Mesenchymal stem cell (in vitro differentiated cells and primary cell): ENCODE data around the gene MCTP2.

Experiments
- DNase-seq: peaks from one replicate; pipeline ENCODE4 v3.0.0-alpha.2; 2013
- H2AFZ ChIP-seq: one replicate; pipeline ENCODE4 v1.6.1; 2013; ENCODE audit warnings: low read depth, mild to moderate bottlenecking, control low read depth, inconsistent platforms, low read length, moderate library complexity
- H2AK5ac ChIP-seq: 2 replicates; pipeline ENCODE4 v1.6.1; 2013; ENCODE audit warnings: low read length, moderate library complexity, mild to moderate bottlenecking, inconsistent platforms; ENCODE audit not compliant: severe bottlenecking
- H2BK120ac ChIP-seq: one replicate; pipeline ENCODE4 v1.6.1; 2013; ENCODE audit warnings: low read depth, mild to moderate bottlenecking, inconsistent platforms, low read length, moderate library complexity
- H2BK12ac ChIP-seq, 2 experiments: one replicate each; pipeline ENCODE4 v1.6.1; 2013; ENCODE audit warnings: inconsistent platforms in 2 of 2, low read length in 2 of 2, mild to moderate bottlenecking in 2 of 2, moderate library complexity in 2 of 2, control low read depth in 1 of 2
- H2BK15ac ChIP-seq: one replicate; pipeline ENCODE4 v1.6.1; 2013; ENCODE audit warnings: mild to moderate bottlenecking, low read depth, inconsistent platforms; ENCODE audit not compliant: poor library complexity, severe bottlenecking
- H2BK5ac ChIP-seq: 2 replicates; pipeline ENCODE4 v1.6.1; 2013; ENCODE audit warnings: low read depth, mild to moderate bottlenecking, low read length, control low read depth, inconsistent platforms; ENCODE audit not compliant: poor library complexity, severe bottlenecking
- H3K14ac ChIP-seq, 2 experiments: one replicate each; pipeline ENCODE4 v1.6.1; 2013; ENCODE audit warnings: inconsistent platforms in 2 of 2, low read length in 2 of 2, control low read depth in 1 of 2, mild to moderate bottlenecking in 1 of 2, moderate library complexity in 1 of 2
- H3K18ac ChIP-seq, 2 experiments: one replicate each; pipeline ENCODE4 v1.6.1; 2013; ENCODE audit warnings: inconsistent platforms in 2 of 2, low read length in 2 of 2, control low read depth in 1 of 2, low read depth in 1 of 2, mild to moderate bottlenecking in 1 of 2
- H3K23ac ChIP-seq, 2 experiments: one replicate each; pipeline ENCODE4 v1.6.1; 2013; ENCODE audit warnings: inconsistent platforms in 2 of 2, low read length in 2 of 2, mild to moderate bottlenecking in 2 of 2, moderate library complexity in 2 of 2, control low read depth in 1 of 2
- H3K27ac ChIP-seq: 2 replicates; pipeline ENCODE4 v1.5.1; 2013; ENCODE audit warnings: mild to moderate bottlenecking, moderate library complexity, low read length, control low read depth, inconsistent platforms; ENCODE audit not compliant: poor library complexity, severe bottlenecking
- H3K27me3 ChIP-seq, 2 experiments: 2 replicates each; pipeline versions ENCODE4 v1.6.1 to v1.7.0; 2013; ENCODE audit warnings: low read length in 2 of 2, mild to moderate bottlenecking in 2 of 2, moderate library complexity in 2 of 2, control low read depth in 1 of 2, inconsistent platforms in 1 of 2; ENCODE audit not compliant: control insufficient read depth in 1 of 2, insufficient read depth in 1 of 2
- H3K36me3 ChIP-seq, 2 experiments: 2 replicates each; pipeline versions ENCODE4 v1.6.1 to v1.7.0; 2013; ENCODE audit warnings: low read length in 2 of 2, control low read depth in 1 of 2, inconsistent platforms in 1 of 2, low read depth in 1 of 2, mild to moderate bottlenecking in 1 of 2; ENCODE audit not compliant: insufficient read depth in 2 of 2, control insufficient read depth in 1 of 2
- H3K4ac ChIP-seq, 2 experiments: one replicate each; pipeline ENCODE4 v1.6.1; 2013; ENCODE audit warnings: inconsistent platforms in 2 of 2, low read length in 2 of 2, mild to moderate bottlenecking in 2 of 2, moderate library complexity in 2 of 2, control low read depth in 1 of 2, low read depth in 1 of 2
- H3K4me1 ChIP-seq: 2 replicates; pipeline ENCODE4 v1.6.1; 2013; ENCODE audit warnings: low read depth, low read length, control low read depth; ENCODE audit not compliant: control insufficient read depth, insufficient read depth
- H3K4me2 ChIP-seq: 2 replicates; pipeline ENCODE4 v1.6.1; 2013; ENCODE audit warnings: low read length, mild to moderate bottlenecking, inconsistent platforms; ENCODE audit not compliant: poor library complexity, severe bottlenecking
- H3K4me3 ChIP-seq, 2 experiments: 2 replicates each; pipeline versions ENCODE4 v1.5.1 to v1.7.0; 2013; ENCODE audit warnings: low read length in 2 of 2, mild to moderate bottlenecking in 2 of 2, control low read depth in 1 of 2, low read depth in 1 of 2; ENCODE audit not compliant: insufficient read depth in 1 of 2
- H3K79me1 ChIP-seq: replicated peaks from 2 replicates; pipeline ENCODE4 v1.6.1; 2013; ENCODE audit warnings: mild to moderate bottlenecking, control low read depth, low read length, inconsistent platforms; ENCODE audit not compliant: poor library complexity, severe bottlenecking
- H3K9ac ChIP-seq: 2 replicates; pipeline ENCODE4 v1.7.0; 2013; ENCODE audit warnings: mild to moderate bottlenecking, low read length, moderate library complexity
- H3K9me3 ChIP-seq: 2 replicates; pipeline ENCODE4 v1.7.0; 2013; ENCODE audit warnings: mild to moderate bottlenecking, low read length; ENCODE audit not compliant: control insufficient read depth
- H4K8ac ChIP-seq: one replicate; pipeline ENCODE4 v1.6.1; 2013; ENCODE audit warnings: inconsistent platforms, mild to moderate bottlenecking, low read length, moderate library complexity
- H4K91ac ChIP-seq: one replicate; pipeline ENCODE4 v1.6.1; 2013; ENCODE audit warnings: mild to moderate bottlenecking, low read length, inconsistent platforms
- WGBS: methylation state at CpG from one replicate; pipeline ENCODE4 v1.1.7; 2013; ENCODE audit warnings: mixed read lengths; 5-methylcytosine and 5-hydroxymethylcytosine counted together

MCTP2 gene

DNA sequence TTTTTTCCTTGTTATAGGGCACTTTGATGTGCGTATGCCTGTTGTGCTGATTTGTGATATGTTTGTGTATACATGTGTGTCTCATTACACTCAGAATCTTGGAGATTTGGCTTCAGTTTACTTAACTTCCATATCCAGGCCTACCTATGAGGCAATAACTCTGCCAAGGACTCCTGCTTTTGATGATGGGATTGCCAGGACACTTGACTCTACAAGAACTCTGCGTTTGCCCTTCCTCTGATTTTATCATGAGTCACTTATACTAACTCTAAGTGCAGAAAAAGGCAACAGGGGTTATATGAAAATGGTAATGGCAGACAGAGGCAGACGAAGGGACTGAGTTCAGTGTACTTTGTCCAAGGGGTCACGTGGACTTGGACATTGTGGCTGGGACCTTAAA is 33.6 kb downstream of the MCTP2 start:
- Histone ChIP-seq H3K27ac (no peak overlapping the region), H2AK5ac (no peak overlapping the region), H3K4me3 (no peak overlapping the region), H3K4me2 (no peak overlapping the region), H3K27me3 (no peaks in the 10 kb centered on the region), H2BK120ac (no peak overlapping the region), H3K23ac (no peak overlapping the region), H3K36me3 (no peaks in the 10 kb centered on the region), H2BK12ac (no peak overlapping the region), H4K91ac (no peak overlapping the region), H3K79me1 (peaks cover 21% of the 10 kb centered on the region), H2BK5ac (no peak overlapping the region), H3K9me3 (no peaks in the 10 kb centered on the region), H4K8ac (no peak overlapping the region), H3K4ac (no peak overlapping the region), H3K18ac (no peak overlapping the region), H2AFZ (no peak overlapping the region), H3K9ac (peak overlapping the region; percentile 11), H3K14ac (no peak overlapping the region), H2BK15ac (no peak overlapping the region), H3K4me1 (peaks cover 3% of the 10 kb centered on the region)
- DNase-seq: peak; percentile 84
- 37% methylated on average over 4 of the region's 4 CpGs for WGBS

DNA sequence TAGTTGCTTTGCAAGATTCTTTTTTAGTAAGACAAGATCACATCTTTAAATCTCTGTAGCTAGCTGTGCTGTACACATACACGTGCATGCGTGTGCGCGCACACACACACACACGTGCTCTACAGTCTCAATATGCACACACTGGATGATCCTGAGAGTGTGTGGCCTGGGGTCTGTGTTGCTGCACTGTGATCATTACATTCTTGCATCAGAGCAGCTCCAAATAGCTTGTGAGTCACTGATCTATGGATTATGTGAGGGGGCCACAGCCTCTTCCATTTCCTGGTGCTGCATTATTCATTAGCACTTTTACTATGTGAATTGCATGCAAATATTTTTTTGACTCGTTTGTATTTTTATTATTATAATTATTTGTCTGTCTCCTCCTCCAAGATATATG is 34.6 kb downstream of the MCTP2 start:
- no peak overlapping the region for H2AK5ac ChIP-seq
- H3K27me3 ChIP-seq: no peaks in the 10 kb centered on the region
- peaks cover 3% of the 10 kb centered on the region for H3K4me1 ChIP-seq
- no peak overlapping the region for H3K9ac ChIP-seq
- no peak overlapping the region for H2AFZ ChIP-seq
- H2BK12ac ChIP-seq: peak overlapping the region in 1 of 2 experiments; percentile 84
- DNase-seq: peak; percentile 88
- no peak overlapping the region for H3K4me3 ChIP-seq
- peak overlapping the region in 1 of 2 experiments; percentile 93 for H3K23ac ChIP-seq
- H3K18ac ChIP-seq: peak overlapping the region in 1 of 2 experiments; percentile 88
- no peak overlapping the region for H4K91ac ChIP-seq
- no peak overlapping the region for H3K27ac ChIP-seq
- no peak overlapping the region for H2BK15ac ChIP-seq
- H3K9me3 ChIP-seq: no peaks in the 10 kb centered on the region
- H3K14ac ChIP-seq: peak overlapping the region in 1 of 2 experiments; percentile 97
- peak overlapping the region in 1 of 2 experiments; percentile 67 for H3K4ac ChIP-seq
- whole genome bisulfite sequencing: 72% methylated on average over 5 of the region's 6 CpGs
- H4K8ac ChIP-seq: no peak overlapping the region
- no peak overlapping the region for H2BK120ac ChIP-seq
- H3K36me3 ChIP-seq: no peaks in the 10 kb centered on the region
- no peak overlapping the region for H2BK5ac ChIP-seq
- no peak overlapping the region for H3K4me2 ChIP-seq
- H3K79me1 ChIP-seq: peaks cover 23% of the 10 kb centered on the region

GRCh38 chr15:94266789-94267188 is 35.4 kb downstream of the MCTP2 start:
- Histone ChIP-seq H3K4me2 (no peak overlapping the region), H3K36me3 (no peaks in the 10 kb centered on the region), H2BK5ac (no peak overlapping the region), H2AFZ (no peak overlapping the region), H3K4me1 (peaks cover 3% of the 10 kb centered on the region), H3K27ac (no peak overlapping the region), H2BK15ac (no peak overlapping the region), H3K4ac (no peak overlapping the region), H3K9ac (no peak overlapping the region), H2AK5ac (no peak overlapping the region), H3K27me3 (no peaks in the 10 kb centered on the region), H2BK120ac (no peak overlapping the region), H4K8ac (peak overlapping the region; percentile 39), H3K4me3 (no peak overlapping the region), H3K23ac (no peak overlapping the region), H3K18ac (peak overlapping the region in 1 of 2 experiments; percentile 37), H3K14ac (no peak overlapping the region), H2BK12ac (no peak overlapping the region), H4K91ac (no peak overlapping the region), H3K9me3 (no peaks in the 10 kb centered on the region), H3K79me1 (peaks cover 19% of the 10 kb centered on the region)
- DNase-seq: no peak
- WGBS: 92% methylated on average over 3 of the region's 3 CpGs

DNA sequence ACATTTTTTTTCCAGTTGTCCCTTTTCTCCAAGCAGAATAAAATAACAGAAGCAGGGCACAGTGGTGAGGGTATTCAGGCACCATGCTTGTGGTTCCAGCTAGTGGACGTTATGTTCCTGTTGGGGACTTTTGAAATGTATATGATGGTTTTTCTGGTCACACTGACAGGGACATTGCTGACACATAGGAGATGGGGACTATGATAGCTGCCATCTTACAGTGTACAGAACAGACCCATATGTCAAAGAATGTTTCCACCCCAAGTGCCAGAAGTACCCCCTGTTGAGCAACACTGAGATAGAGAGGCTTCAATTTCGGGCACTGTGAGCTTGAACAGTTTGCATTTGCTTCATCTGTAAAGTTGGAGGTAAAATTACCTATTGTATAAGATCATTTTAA is 38.6 kb downstream of the MCTP2 start:
- no peak overlapping the region for H2AFZ ChIP-seq
- H3K27me3 ChIP-seq: no peaks in the 10 kb centered on the region
- H3K9ac ChIP-seq: no peak overlapping the region
- no peak overlapping the region for H3K27ac ChIP-seq
- H3K79me1 ChIP-seq: peaks cover 17% of the 10 kb centered on the region
- no peak overlapping the region for H3K18ac ChIP-seq
- WGBS: 90% methylated on average over 2 of the region's 2 CpGs
- no peak overlapping the region for H2AK5ac ChIP-seq
- H3K4me1 ChIP-seq: peaks cover 3% of the 10 kb centered on the region
- DNase-seq: no peak
- H2BK120ac ChIP-seq: no peak overlapping the region
- H2BK12ac ChIP-seq: peak overlapping the region in 1 of 2 experiments; percentile 32
- H3K4ac ChIP-seq: no peak overlapping the region
- no peak overlapping the region for H4K8ac ChIP-seq
- no peak overlapping the region for H2BK5ac ChIP-seq
- no peaks in the 10 kb centered on the region for H3K9me3 ChIP-seq
- no peak overlapping the region for H3K4me3 ChIP-seq
- no peak overlapping the region for H3K23ac ChIP-seq
- H2BK15ac ChIP-seq: no peak overlapping the region
- H3K4me2 ChIP-seq: no peak overlapping the region
- H3K14ac ChIP-seq: no peak overlapping the region
- H4K91ac ChIP-seq: no peak overlapping the region
- no peaks in the 10 kb centered on the region for H3K36me3 ChIP-seq
